Activated CD4-positive, alpha-beta T cell treated with anti-CD3 and anti-CD28 coated beads, Interleukin-2, amount 50 U/mL, for 24 hours (primary cell): ENCODE measurements around the gene GVQW3.
A peak's percentile ranks its signal among the peaks of the same experiment; 100 is the strongest.
"Not testable (repeated sequence)": the region's sequence is repeated elsewhere in the genome, so short reads cannot be mapped to it uniquely, and the experiment has no call there.

Experiments used
- DNase-seq, 2 donors: peaks; one replicate each; pipeline ENCODE4 v3.0.0-alpha.2; 2020; ENCODE audit warnings: low read depth in 1 of 2, low spot score in 1 of 2

The GVQW3 gene

GRCh38 chr11:76385903-76386302, 4.8 kb downstream of the GVQW3 start:
- no peak for DNase-seq

- no peak for DNase-seq
These were observed 7.3 kb downstream of the GVQW3 start for GRCh38 chr11:76388408-76388807.

DNA sequence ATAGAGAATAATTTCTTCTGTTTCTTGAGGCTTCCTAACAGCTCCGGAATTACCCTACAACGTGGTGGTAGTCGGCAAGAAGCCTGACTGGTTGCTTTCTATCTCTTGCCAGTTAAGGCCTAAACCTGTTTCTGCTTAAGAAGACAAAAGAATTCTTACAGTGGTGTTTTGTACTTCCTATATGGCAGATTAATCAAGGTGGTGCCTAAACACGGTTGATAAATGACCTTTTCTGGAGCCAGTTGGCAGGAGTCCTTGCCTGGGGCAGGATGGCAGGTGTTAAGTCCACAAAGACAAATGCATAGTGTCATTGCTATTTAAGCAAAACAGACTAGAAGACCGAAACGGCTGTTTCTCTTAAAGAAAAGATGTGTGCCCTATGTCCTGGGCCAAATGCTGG, 9.9 kb downstream of the GVQW3 start:
- DNase-seq: no peak

DNA sequence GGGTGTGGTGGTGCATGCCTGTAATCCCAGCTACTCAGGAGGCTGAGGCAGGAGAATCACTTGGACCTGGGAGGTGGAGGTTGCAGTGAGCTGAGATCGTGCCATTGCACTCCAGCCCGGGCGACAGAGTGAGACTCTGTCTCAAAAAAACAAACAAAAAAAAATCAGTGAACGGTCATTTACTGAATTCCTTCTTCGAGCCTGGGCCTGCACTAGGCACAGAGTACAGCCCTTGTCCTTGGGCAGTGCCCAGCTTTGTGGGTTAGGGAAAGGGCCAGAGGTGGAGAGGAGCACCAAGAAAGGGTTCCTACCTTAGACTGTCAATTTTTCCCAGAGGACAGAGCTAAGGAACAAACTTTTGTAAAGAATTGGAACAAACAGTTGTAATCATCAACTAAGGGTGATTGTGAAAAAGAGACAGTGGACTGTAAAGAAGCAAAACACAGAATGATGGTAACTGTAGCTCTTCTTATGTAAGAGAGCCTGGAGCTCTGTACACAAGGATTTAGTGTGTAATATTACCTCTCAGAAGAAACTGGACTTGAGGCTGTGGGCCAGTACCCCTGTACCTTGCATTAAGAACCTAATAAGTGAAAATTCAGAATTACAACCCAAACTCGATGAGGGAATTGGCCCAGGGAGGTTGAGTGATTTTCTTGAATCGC, 10.8 kb downstream of the GVQW3 start:
- no peak for DNase-seq

DNA sequence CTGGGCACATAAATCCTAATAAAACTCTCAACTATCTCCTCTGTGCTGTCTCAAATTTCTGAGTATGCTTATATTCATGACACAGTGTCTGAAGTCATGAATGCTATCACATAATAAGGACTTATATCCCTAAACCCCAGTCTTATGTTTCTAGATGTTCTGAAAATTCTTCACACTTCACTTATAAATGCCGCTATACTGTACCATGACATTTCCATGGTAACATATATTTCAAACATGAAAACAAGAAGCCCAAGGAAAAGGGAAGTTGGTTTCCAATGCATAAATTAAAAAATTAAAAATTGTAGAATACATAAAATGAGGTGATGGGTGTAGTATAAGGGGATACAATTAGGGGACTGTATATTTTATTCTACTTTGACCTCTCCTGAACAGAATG, 11.7 kb downstream of the GVQW3 start:
- no peak for DNase-seq

- DNase-seq: no peak
These were observed 13.3 kb downstream of the GVQW3 start for GRCh38 chr11:76394411-76394810.

DNA sequence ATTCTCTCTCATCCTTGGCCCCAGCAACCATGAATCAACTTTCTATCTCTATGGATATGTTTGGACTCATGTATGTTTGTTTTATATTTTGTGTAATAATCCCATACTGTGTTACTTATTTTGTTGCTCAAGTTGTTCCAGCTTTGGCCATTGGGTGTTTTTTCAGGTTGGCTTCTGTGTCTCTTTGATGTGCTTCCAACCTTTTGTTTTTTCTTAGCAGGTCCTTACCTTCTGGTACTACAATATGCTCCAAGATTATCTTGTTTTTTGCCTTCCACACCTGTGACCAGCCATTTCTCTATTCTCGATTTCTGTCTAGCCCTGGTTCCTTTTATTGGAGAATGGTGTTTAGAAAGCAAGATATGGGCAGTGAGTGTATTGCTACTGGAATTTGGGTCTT, 14.2 kb downstream of the GVQW3 start:
- DNase-seq: no peak

DNA sequence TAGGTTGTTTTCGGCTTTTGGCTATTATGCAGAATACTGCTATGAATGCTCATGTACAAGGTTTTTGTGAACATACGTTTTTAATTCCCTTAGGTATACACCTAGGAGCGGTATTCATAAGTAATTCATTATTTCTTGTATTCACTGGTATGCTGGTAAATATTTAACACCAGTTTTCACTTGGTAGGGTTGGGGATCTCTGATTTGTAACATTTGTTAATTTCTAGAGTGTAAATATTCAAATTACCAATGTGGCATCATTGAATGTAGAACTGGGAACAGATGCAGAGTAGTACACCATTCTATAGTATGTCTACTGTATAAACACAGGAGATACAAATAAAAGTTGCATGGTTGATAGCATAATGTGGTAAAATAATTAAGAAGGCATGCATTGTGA, 16.3 kb downstream of the GVQW3 start:
- DNase-seq: no peak

DNA sequence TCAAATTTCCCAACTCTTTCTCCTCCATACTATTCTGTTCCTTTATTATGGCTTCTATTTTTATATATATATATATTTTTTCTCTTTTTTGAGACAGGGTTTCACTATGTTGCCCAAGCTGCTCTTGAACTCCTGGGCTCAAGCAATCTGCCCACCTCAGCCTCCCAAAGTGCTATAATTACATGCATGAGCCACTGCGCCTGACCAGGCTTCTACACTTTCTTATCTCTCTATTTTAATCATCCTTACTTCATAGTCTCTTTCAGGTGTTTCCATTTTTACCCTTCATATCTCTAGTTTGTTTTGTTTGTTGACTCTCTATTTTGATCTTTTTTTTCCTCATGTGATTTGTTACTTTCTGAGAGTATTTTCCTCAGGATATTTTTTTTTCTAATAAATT, 19.8 kb downstream of the GVQW3 start:
- DNase-seq: no peak

DNA sequence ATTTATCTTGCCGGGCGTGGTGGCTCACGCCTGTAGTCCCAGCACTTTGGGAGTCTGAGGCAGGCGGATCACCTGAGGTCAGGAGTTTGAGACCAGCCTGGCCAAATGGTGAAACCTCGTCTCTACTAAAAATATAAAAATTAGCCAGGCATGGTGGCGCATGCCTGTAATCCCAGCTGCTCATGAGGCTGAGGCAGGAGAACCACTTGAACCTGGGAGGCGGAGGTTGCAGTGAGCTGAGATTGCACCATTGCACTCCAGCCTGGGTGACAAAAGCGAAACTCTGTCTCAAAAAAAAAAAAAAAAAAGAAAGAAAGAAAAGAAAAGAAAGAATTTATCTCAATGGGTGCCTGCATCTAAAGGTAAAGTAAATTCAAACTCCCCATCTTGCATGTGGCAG, 20.4 kb downstream of the GVQW3 start:
- not testable (repeated sequence) for DNase-seq

GRCh38 chr11:76406359-76406758, 25.2 kb downstream of the GVQW3 start:
- no peak for DNase-seq

DNA sequence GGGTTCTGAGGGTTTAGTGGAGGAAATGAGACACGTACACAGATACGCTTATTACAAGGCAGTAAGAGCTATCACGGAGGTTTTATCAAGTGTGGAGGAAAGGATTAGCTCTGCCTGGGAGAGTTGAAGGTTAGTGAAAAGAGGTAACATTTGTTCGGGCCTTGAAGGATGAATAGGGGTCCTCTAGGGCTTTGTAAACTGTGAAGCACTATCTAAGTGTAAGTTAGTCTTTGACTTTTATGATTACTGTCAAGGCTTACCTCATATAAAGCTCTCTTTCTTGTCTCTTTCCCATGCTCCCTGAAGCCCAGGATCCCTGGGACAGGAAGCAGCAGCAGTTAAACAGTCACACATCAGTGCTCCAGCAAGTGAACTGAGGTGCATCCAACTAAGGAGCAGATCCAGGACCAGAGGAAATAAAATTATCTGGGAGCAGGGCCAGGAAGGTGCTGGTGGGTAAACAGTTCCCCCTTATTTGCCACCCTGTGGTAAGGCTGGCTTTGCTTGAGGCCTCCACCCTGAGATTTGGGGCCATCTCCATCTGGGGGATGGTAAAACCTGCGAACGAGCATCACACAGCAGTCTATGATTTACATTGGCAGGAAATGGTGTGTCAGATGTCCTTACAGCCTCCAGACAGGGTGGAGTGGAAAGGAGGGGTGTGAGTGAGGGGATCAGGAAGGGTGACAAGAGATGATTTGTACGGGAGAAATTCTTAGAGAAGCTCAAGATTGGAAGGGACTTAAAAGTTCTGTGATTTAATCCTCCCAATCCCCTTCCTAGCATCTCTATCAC, 27.2 kb downstream of the GVQW3 start:
- DNase-seq: no peak

- DNase-seq: no peak
These were observed 29.8 kb downstream of the GVQW3 start for GRCh38 chr11:76410851-76411357.

GRCh38 chr11:76415073-76415472, 34.0 kb downstream of the GVQW3 start:
- DNase-seq: no peak

GRCh38 chr11:76419896-76420295, 38.8 kb downstream of the GVQW3 start:
- no peak for DNase-seq

DNA sequence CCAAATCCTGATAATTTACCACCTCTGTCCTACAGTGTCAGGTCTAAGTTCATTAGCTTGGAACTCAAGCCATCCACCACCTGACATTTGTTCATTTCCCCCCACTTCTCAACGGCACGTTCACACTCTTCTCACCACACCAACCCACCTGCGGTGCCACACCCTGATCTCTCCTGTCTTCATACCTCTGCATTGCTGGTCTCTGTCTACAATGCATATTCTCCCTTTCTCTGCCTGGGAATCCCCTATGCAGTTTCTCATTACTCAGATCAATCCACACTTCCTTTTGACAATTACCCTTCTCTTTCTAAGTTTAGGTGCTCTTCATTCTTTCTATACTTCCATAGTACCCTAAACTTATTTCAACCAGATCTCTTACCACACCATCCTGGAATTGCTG, 43.3 kb downstream of the GVQW3 start:
- no peak for DNase-seq

GRCh38 chr11:76424891-76425290, 43.8 kb downstream of the GVQW3 start:
- no peak for DNase-seq

DNA sequence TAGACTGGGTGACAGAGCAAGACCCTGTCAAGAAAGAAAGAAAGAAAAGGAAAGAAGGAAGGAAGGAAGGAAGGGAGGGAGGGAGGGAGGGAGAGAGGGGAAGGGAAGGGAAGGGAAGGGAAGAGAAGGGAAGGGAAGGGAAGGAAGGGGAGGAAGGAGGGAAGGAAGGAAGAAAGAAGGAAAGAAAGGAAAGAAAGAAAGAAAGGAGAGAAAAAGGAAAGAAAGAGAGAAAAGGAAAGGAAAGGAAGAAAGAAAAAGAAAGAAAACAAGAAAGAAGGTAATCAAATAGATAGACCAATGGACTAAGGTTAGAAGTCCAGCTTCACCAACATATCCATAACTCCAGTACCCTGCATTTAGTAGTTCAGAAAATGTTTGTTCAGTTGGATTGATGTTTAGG, 45.5 kb downstream of the GVQW3 start:
- no peak for DNase-seq

GRCh38 chr11:76436020-76436419, 54.9 kb downstream of the GVQW3 start:
- DNase-seq: no peak

DNA sequence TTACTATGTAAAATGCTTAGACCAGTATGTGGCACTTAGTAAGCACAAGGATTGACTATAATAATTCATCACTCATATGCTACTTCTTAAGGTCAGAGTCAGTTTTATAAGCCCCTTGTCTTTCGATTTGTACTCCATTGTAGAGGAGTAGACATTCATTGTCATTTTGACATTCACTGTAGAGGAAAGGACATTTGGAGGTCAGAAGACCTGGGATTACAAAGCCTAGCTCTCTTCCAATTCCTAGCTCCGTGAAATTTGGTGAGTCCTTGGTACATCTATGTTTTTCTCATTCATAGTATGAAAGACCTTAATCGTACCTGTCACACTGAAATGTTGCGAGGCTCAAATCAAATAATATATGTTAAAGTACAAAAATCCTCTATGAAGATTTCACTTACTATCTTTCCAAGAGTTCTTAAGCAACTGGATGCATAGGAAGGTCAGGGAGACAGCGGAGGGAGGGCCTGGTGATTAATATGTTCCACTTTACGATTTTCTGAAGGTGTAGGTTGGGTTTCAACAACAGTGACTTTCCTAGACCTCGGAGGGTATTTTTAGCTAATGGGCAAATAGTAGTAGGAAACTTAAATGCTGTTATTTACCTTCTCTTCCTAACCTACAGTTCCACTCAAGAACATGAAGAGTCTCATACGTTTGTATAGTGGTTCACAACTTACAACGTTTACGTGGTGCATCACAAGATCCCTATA, 62.3 kb downstream of the GVQW3 start:
- peak in 1 of 2 donors; percentile 8 for DNase-seq

- no peak for DNase-seq
These were observed 62.9 kb downstream of the GVQW3 start for GRCh38 chr11:76444065-76444383.
